Choroid plexus epithelial cell (primary cell): Measurements from ENCODE around the gene HNMT.
"Not testable (repeated sequence)": the region's sequence is repeated elsewhere in the genome, so short reads cannot be mapped to it uniquely, and the experiment has no call there.

ENCODE experiments used
- DNase-seq: peaks from one replicate; pipeline ENCODE4 v3.0.0-alpha.2; 2010; ENCODE audit warnings: low read depth
- H3K4me3 ChIP-seq: 2 replicates; pipeline ENCODE4 v1.5.1; 2011; ENCODE audit warnings: low read depth, mild to moderate bottlenecking, control low read depth, low read length, moderate library complexity
- TF ChIP-seq, protein P1 (sequence below): conservative IDR thresholded peaks from 2 replicates; pipeline ENCODE4 v1.5.1; 2011; ENCODE audit warnings: low read depth, mild to moderate bottlenecking, control low read depth, inconsistent platforms, low read length, moderate library complexity

The HNMT gene

DNA sequence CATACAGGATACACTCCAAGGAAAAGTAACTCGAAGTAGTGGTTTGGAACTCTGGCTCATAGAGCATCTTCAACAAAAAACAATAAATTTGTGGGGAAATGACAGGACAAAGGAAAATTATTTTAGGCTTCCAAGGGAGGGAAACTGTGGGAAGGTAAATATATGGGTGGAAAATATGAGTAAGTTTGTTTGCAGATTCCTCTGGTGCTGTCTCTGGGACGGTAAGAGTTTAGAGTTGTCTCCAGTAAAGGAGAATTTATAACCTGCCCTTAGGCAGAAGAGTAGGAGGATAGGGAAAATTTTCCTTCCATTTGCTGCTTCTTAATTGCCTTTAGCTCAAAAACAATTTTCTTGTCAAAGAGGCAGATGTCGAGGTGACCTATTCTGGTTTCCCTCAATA is 19.3 kb downstream of the HNMT start:
- TF ChIP-seq, protein P1, sequence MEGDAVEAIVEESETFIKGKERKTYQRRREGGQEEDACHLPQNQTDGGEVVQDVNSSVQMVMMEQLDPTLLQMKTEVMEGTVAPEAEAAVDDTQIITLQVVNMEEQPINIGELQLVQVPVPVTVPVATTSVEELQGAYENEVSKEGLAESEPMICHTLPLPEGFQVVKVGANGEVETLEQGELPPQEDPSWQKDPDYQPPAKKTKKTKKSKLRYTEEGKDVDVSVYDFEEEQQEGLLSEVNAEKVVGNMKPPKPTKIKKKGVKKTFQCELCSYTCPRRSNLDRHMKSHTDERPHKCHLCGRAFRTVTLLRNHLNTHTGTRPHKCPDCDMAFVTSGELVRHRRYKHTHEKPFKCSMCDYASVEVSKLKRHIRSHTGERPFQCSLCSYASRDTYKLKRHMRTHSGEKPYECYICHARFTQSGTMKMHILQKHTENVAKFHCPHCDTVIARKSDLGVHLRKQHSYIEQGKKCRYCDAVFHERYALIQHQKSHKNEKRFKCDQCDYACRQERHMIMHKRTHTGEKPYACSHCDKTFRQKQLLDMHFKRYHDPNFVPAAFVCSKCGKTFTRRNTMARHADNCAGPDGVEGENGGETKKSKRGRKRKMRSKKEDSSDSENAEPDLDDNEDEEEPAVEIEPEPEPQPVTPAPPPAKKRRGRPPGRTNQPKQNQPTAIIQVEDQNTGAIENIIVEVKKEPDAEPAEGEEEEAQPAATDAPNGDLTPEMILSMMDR, result no peak
- H3K4me3 ChIP-seq, result no peak overlapping the region
- DNase-seq, result no peak

- no peak overlapping the region for H3K4me3 ChIP-seq
- no peak for DNase-seq
- TF ChIP-seq, protein P1, result no peak
Observed at GRCh38 chr2:137986268-137986667, 22.0 kb downstream of the HNMT start.

- TF ChIP-seq, protein P1, result no peak
- H3K4me3 ChIP-seq, result no peak overlapping the region
- DNase-seq, result no peak
Observed at GRCh38 chr2:137987011-137987410, 22.7 kb downstream of the HNMT start.

DNA sequence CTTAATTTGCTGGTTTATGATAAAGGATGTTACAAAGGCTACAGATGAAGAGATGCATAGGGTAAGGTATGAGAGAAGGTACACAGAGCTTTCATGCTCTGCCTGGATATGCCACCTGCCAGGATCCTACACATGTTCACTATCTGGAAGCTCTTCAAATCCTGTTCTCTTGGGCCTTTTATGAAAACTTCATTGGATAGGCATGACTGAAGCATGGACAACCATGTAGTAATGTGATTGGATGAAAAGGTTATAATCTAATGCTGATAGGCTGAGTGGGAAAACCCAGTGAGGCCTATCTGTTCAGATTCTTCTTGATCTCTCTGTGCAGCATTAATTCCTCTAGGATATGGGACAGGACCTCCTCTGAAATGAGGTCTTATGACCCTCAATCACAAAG is 26.8 kb downstream of the HNMT start:
- no peak overlapping the region for H3K4me3 ChIP-seq
- TF ChIP-seq, protein P1, result no peak
- no peak for DNase-seq

GRCh38 chr2:137992039-137992646 is 27.9 kb downstream of the HNMT start:
- DNase-seq, result no peak
- TF ChIP-seq, protein P1, result no peak

DNA sequence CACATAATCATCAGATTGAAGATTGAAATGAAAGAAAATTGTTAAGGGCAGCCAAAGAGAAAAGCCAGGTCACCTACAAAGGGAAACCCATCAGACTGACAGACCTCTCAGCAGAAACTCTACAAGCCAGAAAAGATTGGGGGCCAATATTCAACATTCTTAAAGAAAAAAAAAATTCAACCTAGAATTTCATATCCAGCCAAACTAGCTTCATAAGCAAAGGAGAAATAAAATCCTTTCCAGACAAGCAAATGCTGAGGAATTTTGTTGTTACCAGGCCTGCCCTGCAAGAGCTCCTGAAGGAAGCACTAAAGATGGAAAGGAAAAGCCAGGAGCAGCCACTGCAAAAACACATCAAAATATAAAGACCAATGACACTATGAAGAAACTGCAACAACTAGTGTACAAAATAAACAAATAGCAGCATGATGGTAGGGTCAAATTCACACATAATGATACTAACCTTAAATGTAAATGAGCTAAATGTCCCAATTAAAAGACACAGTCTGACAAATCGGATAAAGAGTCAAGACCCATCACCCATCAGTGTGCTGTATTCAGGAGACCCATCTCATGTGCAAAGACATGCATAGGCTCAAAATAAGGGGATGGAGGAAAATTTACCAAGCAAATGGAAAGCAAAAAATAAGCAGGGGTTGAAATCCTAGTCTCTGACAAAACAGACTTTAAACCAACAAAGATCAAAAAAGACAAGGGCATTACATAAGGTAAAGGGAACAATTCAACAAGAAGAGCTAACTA is 29.6 kb downstream of the HNMT start:
- H3K4me3 ChIP-seq, result not testable (repeated sequence)

More at GRCh38 chr2:137992039-137992646, 27.9 kb downstream of the HNMT start:
- H3K4me3 ChIP-seq, result no peak overlapping the region

GRCh38 chr2:137995368-137995767 is 31.1 kb downstream of the HNMT start:
- not testable (repeated sequence) for H3K4me3 ChIP-seq, DNase-seq

More for the DNA sequence above, 29.6 kb downstream of the HNMT start:
- DNase-seq, result not testable (repeated sequence)

DNA sequence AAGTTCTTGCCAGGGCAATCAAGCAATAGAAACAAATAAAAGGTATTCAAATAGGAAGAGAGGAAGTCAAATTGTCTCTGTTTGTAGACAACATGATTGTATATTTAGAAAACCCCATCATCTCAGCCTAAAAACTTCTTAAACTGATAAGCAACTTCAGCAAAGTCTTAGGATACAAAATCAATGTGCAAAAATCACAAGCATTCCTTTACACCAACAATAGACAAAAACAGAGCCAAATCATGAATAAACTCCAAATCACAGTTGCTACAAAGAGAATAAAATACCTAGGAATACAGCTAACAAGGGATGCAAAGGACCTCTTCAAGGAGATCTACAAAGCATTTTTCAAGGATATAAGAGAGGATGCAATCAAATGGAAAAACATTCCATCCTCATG is 31.9 kb downstream of the HNMT start:
- not testable (repeated sequence) for H3K4me3 ChIP-seq, DNase-seq
